ENCODE data around the gene ABHD2. TPM values are rescaled to one million over a fixed set of nuclear protein-coding genes. Genes with fewer than 3 reads are reported as not detected.

ABHD2 gene
- total RNA-seq, 1 donor from 2014 or later: 53.1 TPM

- Mint-ChIP-seq H3K27ac (no peak overlapping the region), H3K4me3 (ENCODE audit: low read depth) (no peak overlapping the region), H3K36me3 (ENCODE audit: insufficient read depth) (peaks cover 16% of the 10 kb centered on the region), H3K9me3 (ENCODE audit: low read depth) (no peaks in the 10 kb centered on the region), H3K4me1 (ENCODE audit: low read depth) (peaks cover 29% of the 10 kb centered on the region), H3K27me3 (no peaks in the 10 kb centered on the region)
- TF ChIP-seq, protein P1, sequence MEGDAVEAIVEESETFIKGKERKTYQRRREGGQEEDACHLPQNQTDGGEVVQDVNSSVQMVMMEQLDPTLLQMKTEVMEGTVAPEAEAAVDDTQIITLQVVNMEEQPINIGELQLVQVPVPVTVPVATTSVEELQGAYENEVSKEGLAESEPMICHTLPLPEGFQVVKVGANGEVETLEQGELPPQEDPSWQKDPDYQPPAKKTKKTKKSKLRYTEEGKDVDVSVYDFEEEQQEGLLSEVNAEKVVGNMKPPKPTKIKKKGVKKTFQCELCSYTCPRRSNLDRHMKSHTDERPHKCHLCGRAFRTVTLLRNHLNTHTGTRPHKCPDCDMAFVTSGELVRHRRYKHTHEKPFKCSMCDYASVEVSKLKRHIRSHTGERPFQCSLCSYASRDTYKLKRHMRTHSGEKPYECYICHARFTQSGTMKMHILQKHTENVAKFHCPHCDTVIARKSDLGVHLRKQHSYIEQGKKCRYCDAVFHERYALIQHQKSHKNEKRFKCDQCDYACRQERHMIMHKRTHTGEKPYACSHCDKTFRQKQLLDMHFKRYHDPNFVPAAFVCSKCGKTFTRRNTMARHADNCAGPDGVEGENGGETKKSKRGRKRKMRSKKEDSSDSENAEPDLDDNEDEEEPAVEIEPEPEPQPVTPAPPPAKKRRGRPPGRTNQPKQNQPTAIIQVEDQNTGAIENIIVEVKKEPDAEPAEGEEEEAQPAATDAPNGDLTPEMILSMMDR (IDR thresholded peaks at IDR 0.05; ENCODE audit: unreplicated experiment): no peak
- no peak for DNase-seq (ENCODE audit: low spot score, unreplicated experiment)
Measured at GRCh38 chr15:89194608-89195007, 106.4 kb downstream of the ABHD2 start.

- H3K4me3 Mint-ChIP-seq (ENCODE audit: low read depth): no peak overlapping the region
- no peaks in the 10 kb centered on the region for H3K9me3 Mint-ChIP-seq (ENCODE audit: low read depth)
- DNase-seq (ENCODE audit: low spot score, unreplicated experiment): no peak
- peaks cover 13% of the 10 kb centered on the region for H3K36me3 Mint-ChIP-seq (ENCODE audit: insufficient read depth)
- H3K4me1 Mint-ChIP-seq (ENCODE audit: low read depth): peaks cover 38% of the 10 kb centered on the region
- TF ChIP-seq, protein P1 (IDR thresholded peaks at IDR 0.05; ENCODE audit: unreplicated experiment): no peak
- H3K27ac Mint-ChIP-seq: peak overlapping the region; percentile 77
- no peaks in the 10 kb centered on the region for H3K27me3 Mint-ChIP-seq
Measured at GRCh38 chr15:89195836-89196235, 107.6 kb downstream of the ABHD2 start.

DNA sequence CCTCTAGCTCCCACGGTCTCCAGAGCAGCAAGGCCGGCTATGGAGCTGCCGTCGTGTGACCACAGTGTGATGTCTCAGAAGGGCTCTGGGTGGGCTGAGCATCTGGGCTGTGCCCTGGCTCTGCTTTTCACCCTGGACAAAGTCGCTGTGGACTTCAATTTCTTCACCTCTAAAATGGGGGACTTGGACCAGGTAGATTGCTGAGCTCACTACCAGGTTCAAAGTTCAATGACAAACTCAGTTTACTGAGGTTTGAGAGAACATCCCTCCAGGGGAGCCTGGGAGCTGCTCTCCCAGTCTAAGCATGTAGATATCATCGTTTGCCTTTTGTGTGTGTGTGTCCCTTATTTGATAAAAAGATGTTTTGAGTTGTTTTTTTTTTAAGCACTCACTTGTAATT lies 108.0 kb downstream of the ABHD2 start:
- TF ChIP-seq, protein P1 (IDR thresholded peaks at IDR 0.05; ENCODE audit: unreplicated experiment): no peak
- H3K4me3 Mint-ChIP-seq (ENCODE audit: low read depth): no peak overlapping the region
- peak overlapping the region; percentile 77 for H3K27ac Mint-ChIP-seq
- DNase-seq (ENCODE audit: low spot score, unreplicated experiment): no peak
- no peaks in the 10 kb centered on the region for H3K27me3 Mint-ChIP-seq
- H3K36me3 Mint-ChIP-seq (ENCODE audit: insufficient read depth): peaks cover 9% of the 10 kb centered on the region
- H3K9me3 Mint-ChIP-seq (ENCODE audit: low read depth): no peaks in the 10 kb centered on the region
- peaks cover 38% of the 10 kb centered on the region for H3K4me1 Mint-ChIP-seq (ENCODE audit: low read depth)

DNA sequence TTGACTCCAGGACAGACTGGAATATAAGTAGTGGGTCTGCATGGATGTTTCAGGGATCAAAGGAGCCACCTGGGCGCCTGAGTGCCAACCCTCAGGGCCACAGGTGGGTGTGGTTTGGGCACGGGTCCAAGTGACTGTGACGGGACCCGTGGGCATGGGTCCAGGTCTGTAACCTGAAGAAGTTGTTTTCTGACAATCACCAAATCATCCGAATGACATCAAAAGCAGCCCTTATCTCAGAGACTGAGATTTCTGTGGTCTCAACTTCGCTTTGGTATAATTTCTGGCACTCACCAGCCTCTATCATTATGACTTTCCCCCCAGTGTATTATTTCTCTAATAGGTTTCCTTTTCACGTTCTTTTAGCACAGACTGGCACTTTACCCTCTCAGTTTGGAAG lies 108.7 kb downstream of the ABHD2 start:
- Mint-ChIP-seq H3K4me3 (ENCODE audit: low read depth) (no peak overlapping the region), H3K9me3 (ENCODE audit: low read depth) (no peaks in the 10 kb centered on the region), H3K27ac (peak overlapping the region; percentile 95), H3K27me3 (no peaks in the 10 kb centered on the region), H3K4me1 (ENCODE audit: low read depth) (peaks cover 39% of the 10 kb centered on the region), H3K36me3 (ENCODE audit: insufficient read depth) (peaks cover 8% of the 10 kb centered on the region)
- TF ChIP-seq, protein P1 (IDR thresholded peaks at IDR 0.05; ENCODE audit: unreplicated experiment): no peak
- no peak for DNase-seq (ENCODE audit: low spot score, unreplicated experiment)

- H3K4me1 Mint-ChIP-seq (ENCODE audit: low read depth): peaks cover 38% of the 10 kb centered on the region
- TF ChIP-seq, protein P1 (IDR thresholded peaks at IDR 0.05; ENCODE audit: unreplicated experiment): no peak
- no peaks in the 10 kb centered on the region for H3K9me3 Mint-ChIP-seq (ENCODE audit: low read depth)
- DNase-seq (ENCODE audit: low spot score, unreplicated experiment): peak; percentile 17
- H3K4me3 Mint-ChIP-seq (ENCODE audit: low read depth): no peak overlapping the region
- H3K36me3 Mint-ChIP-seq (ENCODE audit: insufficient read depth): peaks cover 7% of the 10 kb centered on the region
- no peaks in the 10 kb centered on the region for H3K27me3 Mint-ChIP-seq
- H3K27ac Mint-ChIP-seq: peak overlapping the region; percentile 95
Measured at GRCh38 chr15:89197503-89197971, 109.3 kb downstream of the ABHD2 start.

Measured in progenitor cell of endocrine pancreas (in vitro differentiated cells).